Activated T-cell treated with anti-CD3 and anti-CD28 coated beads for 48 hours (primary cell): ENCODE measurements around the gene CDH13.
"Not testable (repeated sequence)": the region's sequence is repeated elsewhere in the genome, so short reads cannot be mapped to it uniquely, and the experiment has no call there.

Experiments
- DNase-seq: peaks from one replicate; pipeline ENCODE4 v3.0.0-alpha.2; 2020; ENCODE audit warnings: low read depth

Gene CDH13

GRCh38 chr16:82891424-82891823, 264.7 kb downstream of the CDH13 start:
- no peak for DNase-seq

GRCh38 chr16:82891918-82892317, 265.1 kb downstream of the CDH13 start:
- no peak for DNase-seq

DNA sequence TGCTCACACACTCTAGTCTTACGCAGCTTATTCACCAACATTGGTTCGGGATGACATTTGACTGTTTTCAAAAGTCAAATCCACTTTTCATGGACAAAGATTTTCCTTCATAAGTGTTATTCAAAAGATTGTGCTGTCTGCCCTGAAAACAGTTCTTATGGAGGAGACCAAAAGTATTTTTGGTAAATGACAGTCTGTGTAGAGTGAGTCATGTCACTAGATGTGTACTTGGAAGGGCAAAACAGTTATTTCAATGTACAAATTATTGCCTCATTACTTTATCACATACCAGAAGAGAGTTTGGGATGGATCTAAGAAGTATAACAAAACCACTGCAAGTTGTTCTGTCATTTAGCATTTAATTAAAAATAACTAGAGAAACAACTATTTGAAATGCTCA, 265.6 kb downstream of the CDH13 start:
- DNase-seq: no peak

DNA sequence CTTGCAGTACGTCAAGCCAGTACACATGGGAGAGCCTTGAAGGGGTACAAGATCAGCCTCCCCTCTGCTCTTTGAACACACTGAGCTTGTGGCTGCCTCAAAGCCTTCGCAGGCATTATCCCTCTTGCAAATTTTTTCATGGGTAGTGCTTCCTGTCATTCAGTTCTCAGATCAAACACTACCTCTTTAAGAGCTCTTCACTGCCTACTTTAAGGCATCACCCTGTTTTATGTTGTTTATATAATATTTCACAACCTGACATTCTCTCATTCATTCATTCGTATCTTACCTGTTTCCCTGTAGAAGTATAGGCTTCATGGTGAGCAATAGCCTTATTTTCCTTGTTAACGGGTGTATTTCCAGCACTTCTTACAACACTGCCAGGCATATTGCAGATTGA, 269.1 kb downstream of the CDH13 start:
- DNase-seq: no peak

- no peak for DNase-seq
These were observed 272.2 kb downstream of the CDH13 start for GRCh38 chr16:82899006-82899405.

DNA sequence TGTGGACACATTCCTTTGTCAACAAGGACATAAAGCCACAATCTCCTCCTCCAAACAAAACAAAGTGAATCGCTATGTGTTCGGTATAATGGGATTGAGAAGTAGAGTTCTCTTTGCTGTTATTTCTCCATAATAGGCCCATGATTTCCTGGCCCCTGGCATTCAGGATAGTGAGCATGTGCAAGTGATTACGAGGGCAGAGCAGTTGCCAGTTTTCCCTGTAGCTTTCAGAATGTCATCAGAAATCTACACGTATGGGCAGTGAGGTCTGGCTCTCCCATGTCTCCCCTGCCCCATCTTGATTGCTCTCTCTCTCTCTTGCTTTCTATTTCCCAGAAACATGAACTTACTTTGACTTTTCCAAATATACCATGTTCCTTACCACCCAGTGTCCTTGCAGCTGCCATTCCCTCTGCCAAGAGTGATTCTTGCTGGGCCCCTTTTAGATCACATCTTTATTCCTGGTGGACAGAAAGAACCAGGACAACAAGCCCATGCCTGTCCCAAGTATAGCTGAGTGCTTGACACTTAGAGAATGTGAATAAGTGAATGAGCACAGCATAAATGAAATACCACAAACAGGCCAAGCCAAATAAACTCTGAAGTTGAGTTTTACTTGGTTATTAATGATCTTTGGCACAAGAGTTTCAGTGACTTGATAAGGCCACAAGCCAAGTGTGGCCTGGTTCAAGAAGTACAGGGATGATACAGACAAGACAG, 273.1 kb downstream of the CDH13 start:
- no peak for DNase-seq

- no peak for DNase-seq
These were observed 273.8 kb downstream of the CDH13 start for GRCh38 chr16:82900559-82900958.

DNA sequence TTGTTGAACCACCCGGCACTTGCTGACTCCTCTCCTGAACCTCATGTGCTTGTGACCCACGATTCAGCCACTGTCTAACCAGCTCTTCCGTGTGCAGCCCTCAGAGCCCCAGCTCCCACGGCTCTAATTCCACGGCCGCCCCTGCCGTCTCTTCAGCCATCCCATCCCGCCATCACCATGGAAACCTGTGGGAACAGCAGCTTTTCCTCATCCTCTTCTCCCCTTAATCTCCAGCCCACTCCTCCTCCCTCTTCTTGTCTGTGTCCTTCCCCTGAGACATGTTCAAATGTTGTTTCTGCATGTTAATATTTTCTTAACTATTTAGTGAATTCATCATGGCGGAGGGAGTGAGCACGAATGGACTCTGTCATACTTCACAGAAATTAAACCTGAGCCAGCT, 285.2 kb downstream of the CDH13 start:
- DNase-seq: no peak

- no peak for DNase-seq
These were observed 288.5 kb downstream of the CDH13 start for GRCh38 chr16:82915139-82915824.

DNA sequence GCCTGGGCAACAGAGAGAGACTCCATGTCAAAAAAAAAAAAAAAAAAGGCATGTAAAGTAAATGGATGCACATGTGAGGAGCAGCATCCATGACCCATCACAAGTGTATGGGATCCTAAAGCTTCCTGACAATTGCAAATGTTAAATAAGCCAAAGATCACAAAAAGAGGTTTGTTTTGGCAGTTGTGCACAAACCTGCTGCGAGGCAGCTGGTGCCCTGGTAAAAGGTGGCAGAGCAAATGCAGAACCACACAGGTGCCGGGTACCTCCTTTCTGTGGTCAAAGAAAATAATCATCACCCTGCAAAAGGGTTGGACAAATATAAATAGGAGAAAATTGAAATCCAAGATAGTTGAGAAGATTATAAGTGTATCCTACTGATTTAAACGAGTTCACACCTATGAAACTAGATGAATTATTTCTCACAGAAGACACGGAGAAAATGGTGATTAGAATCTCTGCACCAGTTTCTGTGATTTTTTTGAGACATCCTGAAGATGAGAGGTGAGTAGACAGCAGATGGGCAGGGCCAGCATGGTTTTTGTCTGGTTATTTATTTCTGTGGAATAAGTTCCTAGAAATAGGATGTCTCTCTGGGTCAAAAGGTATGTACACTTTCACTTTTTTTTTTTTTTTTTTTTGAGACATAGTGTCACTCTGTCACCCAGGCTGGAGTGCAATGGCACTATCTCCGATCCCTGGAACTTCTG, 291.3 kb downstream of the CDH13 start:
- DNase-seq: no peak

- no peak for DNase-seq
These were observed 297.5 kb downstream of the CDH13 start for GRCh38 chr16:82924075-82924854.

DNA sequence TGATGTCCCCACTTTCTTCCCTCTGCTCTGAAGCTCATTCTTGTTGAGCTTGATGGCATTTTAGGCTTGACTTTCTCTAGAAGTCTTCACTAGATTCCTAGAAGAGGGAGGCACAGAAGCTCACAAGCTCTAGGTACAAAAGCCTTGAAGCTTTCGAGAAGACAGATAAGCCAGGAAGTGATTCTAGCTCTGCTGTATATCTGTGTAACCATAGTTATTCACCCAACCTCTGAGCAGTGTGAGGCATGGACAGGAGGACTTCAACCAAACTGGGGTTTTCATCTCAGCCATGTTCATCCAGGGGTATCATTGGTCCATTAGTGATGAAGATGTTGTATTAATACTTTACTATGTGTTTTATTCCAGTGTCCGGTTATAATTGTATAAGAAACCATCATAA, 299.7 kb downstream of the CDH13 start:
- DNase-seq: no peak

- DNase-seq: not testable (repeated sequence)
These were observed 307.2 kb downstream of the CDH13 start for GRCh38 chr16:82933933-82934332.

GRCh38 chr16:82935766-82936165, 309.0 kb downstream of the CDH13 start:
- no peak for DNase-seq

DNA sequence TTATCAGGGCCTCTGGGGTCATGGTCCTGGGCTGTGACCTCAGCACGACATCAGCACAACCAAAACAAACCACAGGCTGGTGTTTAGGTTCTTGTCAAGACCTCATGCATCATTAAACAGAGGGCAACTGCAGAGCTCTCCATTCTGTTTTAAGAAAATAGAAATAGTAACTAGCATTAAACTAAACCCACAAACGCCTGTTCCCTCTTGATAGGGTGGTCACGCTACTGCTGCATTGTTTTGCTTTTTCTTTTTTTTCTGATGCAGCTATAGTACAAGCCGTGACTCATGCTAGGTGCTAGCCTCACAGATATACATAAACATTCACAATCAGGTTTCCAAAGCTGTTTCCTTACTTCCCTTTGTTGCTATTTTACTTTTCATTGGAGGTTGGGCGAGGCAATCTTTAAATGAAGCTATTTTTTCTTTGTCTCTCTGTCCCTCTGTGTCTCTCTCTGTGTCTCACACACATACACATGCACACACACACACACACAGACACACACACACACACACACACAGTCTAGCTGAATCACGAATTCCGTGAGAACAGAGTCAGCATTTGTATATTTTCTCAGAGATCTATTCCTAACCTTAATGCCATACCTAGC, 310.3 kb downstream of the CDH13 start:
- no peak for DNase-seq

DNA sequence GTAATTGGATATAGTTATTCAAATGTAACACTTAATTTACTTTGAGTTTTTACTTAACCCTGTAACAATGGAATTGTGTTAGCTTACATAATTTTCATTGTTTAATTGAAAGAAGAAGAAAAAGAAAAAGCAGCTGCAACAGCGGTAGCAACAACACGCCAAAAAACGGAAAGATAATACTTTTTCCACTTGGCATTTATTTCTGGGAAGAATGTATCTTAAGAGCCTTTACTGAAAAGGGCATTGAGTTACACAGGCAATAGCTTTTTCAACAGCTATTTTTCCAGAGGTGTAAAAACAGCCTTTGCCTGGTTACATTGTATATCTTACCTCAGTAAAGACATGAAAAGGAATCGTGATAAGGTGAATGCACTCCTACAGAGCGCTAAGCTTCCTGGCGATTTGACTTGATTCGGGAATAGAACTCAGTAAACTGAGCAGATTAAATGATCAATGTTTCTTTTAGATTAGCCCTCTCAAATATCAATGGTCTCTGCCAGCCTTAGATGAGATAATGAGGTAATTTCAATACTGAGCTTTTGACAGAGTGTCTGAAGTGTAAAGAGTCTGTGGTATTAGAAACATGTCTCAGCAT, 311.3 kb downstream of the CDH13 start:
- DNase-seq: no peak

- DNase-seq: no peak
These were observed 316.6 kb downstream of the CDH13 start for GRCh38 chr16:82943371-82943770.

DNA sequence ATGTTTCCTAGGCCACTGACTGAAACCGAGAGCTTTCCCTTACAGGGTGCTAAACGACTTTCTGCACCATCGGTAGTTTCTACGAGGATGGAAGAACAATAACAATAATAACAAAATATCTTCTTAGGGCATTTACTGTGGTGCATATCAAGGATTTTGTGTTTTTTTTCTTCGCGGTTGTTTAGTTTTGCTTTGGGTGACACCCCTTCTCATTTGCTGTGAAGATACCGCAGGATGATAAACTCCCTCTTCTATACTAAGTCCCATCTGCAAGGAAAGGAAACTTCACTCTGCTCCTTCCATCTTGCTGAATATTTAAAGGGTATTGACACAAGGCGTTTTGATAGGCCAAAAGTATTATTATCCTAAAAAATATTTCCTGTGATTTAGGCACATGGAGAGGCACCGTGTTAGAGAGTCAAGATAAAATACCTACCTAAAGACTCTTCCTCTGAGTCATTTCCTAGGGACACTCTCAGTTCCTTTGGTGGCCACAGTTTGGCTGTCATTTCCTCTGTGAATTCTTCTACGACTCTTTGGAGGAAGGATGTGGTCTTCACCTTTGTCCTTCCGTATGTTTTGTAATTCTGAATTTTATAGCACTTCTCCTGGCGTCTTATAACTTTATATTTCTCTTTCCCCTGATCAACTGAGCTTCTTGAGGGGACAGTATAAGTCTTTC, 318.8 kb downstream of the CDH13 start:
- DNase-seq: no peak

- no peak for DNase-seq
These were observed 320.9 kb downstream of the CDH13 start for GRCh38 chr16:82947698-82948097.

DNA sequence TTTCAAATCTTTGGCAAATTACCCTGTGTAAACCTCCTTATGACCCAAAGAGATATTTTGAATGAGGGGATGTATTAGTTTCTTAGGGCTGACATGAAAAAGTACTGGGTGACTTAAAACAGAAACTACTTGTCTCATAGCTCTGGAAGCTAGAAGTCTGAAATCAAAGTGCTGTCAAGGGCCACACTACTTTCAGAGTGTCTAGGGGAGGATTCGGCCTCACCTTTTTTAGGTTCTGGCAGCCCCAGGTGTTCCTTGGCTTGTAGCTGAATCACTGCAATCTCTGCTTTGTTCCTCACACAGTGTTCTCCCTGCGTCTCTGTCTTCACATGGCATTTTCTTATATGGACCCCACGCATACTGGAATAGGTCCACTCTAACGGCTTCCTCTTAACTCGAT, 322.2 kb downstream of the CDH13 start:
- no peak for DNase-seq

DNA sequence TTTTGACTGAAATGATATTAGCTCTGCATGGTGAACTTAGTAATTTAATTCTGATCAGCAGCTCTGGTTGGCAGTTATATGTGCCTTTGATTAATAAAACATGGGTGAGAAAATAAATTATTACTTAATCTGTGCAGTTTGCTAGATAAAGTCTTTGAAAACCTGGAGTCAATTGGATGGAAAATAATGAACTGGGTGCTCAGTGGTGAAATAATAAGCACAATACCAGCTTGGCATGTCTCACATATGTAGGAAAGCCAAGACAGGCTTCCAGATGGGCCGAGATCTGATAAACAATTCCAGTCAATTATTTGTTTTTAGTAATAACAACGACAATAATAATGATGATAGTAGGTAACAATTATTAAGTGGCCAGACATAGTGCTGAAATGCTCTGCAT, 326.7 kb downstream of the CDH13 start:
- no peak for DNase-seq
